HG02642 (cell line): ENCODE data around the gene RGS13.

Experiments used
- ATAC-seq: cut with Tn5 transposase; IDR thresholded peaks from one replicate; pipeline ENCODE4 v1.9.1; 2021; ENCODE audit warnings: mild to moderate bottlenecking; ENCODE audit not compliant: unreplicated experiment, poor library complexity

Gene RGS13

GRCh38 chr1:192620071-192620635 lies 15.8 kb upstream of the RGS13 start:
- no peak for ATAC-seq

- ATAC-seq = peak; percentile 87
These were observed 9.4 kb upstream of the RGS13 start for GRCh38 chr1:192626366-192627179.

- ATAC-seq = no peak
These were observed 8.0 kb upstream of the RGS13 start for GRCh38 chr1:192627901-192628300.

GRCh38 chr1:192628396-192629057 lies 7.4 kb upstream of the RGS13 start:
- no peak for ATAC-seq

- no peak for ATAC-seq
These were observed 6.3 kb upstream of the RGS13 start for GRCh38 chr1:192629612-192630011.

- no peak for ATAC-seq
These were observed 5.2 kb upstream of the RGS13 start for GRCh38 chr1:192630521-192631287.

- ATAC-seq = no peak
These were observed 4.2 kb upstream of the RGS13 start for GRCh38 chr1:192631749-192632148.

- ATAC-seq = no peak
These were observed 3.8 kb upstream of the RGS13 start for GRCh38 chr1:192632188-192632587.

- no peak for ATAC-seq
These were observed 3.1 kb upstream of the RGS13 start for GRCh38 chr1:192632641-192633532.

GRCh38 chr1:192633533-192634253 lies 2.3 kb upstream of the RGS13 start:
- ATAC-seq = no peak

- ATAC-seq = no peak
These were observed 906 bp upstream of the RGS13 start for GRCh38 chr1:192635041-192635440.

- ATAC-seq = peak; percentile 85
These were observed 3.8 kb downstream of the RGS13 start for GRCh38 chr1:192639607-192640368.

GRCh38 chr1:192652159-192652558 lies 16.2 kb downstream of the RGS13 start:
- ATAC-seq = no peak

- no peak for ATAC-seq
These were observed 18.2 kb downstream of the RGS13 start for GRCh38 chr1:192654120-192654519.

- no peak for ATAC-seq
These were observed 18.8 kb downstream of the RGS13 start for GRCh38 chr1:192654591-192655251.

- ATAC-seq = no peak
These were observed 21.8 kb downstream of the RGS13 start for GRCh38 chr1:192657760-192658159.

GRCh38 chr1:192658255-192658654 lies 22.3 kb downstream of the RGS13 start:
- no peak for ATAC-seq

- ATAC-seq = no peak
These were observed 24.7 kb downstream of the RGS13 start for GRCh38 chr1:192660613-192661012.
